A673 (cell line): ENCODE results near the gene STK32A.

Experiments
- EZH2 ChIP-seq: fragments of 200-600 bp; sonication (generic); IDR thresholded peaks from 2 replicates; pipeline ENCODE4 v1.6.1; 2017; ENCODE audit warnings: borderline replicate concordance, low read depth, mild to moderate bottlenecking, mixed read lengths, antibody characterized with exemption, low read length; ENCODE audit not compliant: poor library complexity, severe bottlenecking
- TF ChIP-seq, protein P1 (sequence below): fragments of 300-800, 200-600 bp; sonication (generic); conservative IDR thresholded peaks from 2 replicates; pipeline ENCODE4 v1.5.1; 2017; ENCODE audit warnings: low read depth, mild to moderate bottlenecking, antibody characterized with exemption, low read length, moderate library complexity, mixed read lengths

DNA sequence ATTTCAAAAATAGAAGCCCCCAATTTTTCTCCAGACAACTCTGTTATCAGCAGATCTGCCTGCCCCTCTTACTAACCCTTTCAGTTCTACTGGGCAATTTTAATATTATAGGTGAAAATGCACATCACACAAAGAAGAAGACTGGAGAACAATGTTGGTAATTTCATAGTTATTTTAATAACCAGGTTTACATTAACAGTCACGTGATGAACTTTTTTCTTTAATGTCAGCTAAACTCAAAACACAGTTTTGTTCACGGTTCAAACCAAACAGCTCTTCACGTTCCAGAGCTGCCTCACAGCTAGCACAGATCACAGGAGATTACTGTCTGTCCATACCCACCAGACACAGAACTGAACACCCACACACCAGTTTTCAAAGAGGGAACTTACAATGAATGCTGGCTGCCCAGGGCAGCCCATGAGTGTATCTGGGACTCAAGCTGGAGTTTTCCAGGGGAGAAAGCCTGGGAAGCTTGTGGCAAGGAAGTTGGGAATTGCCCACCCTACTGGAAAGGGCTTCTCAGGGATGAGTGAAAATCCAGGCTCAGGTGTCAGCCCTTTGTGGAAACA is 155.9 kb downstream of the STK32A start:
- TF ChIP-seq, protein P1, sequence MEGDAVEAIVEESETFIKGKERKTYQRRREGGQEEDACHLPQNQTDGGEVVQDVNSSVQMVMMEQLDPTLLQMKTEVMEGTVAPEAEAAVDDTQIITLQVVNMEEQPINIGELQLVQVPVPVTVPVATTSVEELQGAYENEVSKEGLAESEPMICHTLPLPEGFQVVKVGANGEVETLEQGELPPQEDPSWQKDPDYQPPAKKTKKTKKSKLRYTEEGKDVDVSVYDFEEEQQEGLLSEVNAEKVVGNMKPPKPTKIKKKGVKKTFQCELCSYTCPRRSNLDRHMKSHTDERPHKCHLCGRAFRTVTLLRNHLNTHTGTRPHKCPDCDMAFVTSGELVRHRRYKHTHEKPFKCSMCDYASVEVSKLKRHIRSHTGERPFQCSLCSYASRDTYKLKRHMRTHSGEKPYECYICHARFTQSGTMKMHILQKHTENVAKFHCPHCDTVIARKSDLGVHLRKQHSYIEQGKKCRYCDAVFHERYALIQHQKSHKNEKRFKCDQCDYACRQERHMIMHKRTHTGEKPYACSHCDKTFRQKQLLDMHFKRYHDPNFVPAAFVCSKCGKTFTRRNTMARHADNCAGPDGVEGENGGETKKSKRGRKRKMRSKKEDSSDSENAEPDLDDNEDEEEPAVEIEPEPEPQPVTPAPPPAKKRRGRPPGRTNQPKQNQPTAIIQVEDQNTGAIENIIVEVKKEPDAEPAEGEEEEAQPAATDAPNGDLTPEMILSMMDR = no peak
- TF ChIP-seq EZH2 = no peak
